Esophagus squamous epithelium (tissue), 5 donors: ENCODE measurements around the gene KCNMA1. TPM values are rescaled to one million over a fixed set of nuclear protein-coding genes. Genes with fewer than 3 reads are reported as not detected.

Experiments used
- DNase-seq: peaks from one replicate; lab custom pipeline; 2025; lab: John Stamatoyannopoulos, UW
- H3K27ac ChIP-seq, 4 donors: fragments of 200-600 bp; sonication (generic); one replicate each; pipeline ENCODE4 v1.5.1; 2016 to 2019; ENCODE audit warnings: mild to moderate bottlenecking in 1 of 4
- H3K27me3 ChIP-seq, 4 donors: fragments of 200-600 bp; sonication (generic); 1 replicate in 3 of 4; 2 replicates in 1 of 4; pipeline versions ENCODE4 v1.5.1 to v1.6.0; 2017 to 2021; ENCODE audit warnings: antibody characterized with exemption in 1 of 4
- H3K36me3 ChIP-seq, 3 donors: fragments of 200-600 bp; sonication (generic); one replicate each; pipeline ENCODE4 v1.5.1; 2016 to 2019
- H3K4me1 ChIP-seq, 3 donors: fragments of 200-600 bp; sonication (generic); one replicate each; pipeline ENCODE4 v1.5.1; 2017 to 2019
- H3K4me3 ChIP-seq, 4 donors: fragments of 200-600 bp; sonication (generic); 1 replicate in 3 of 4; 2 replicates in 1 of 4; pipeline ENCODE4 v1.5.1; 2016 to 2019; ENCODE audit warnings: mild to moderate bottlenecking in 2 of 4, moderate library complexity in 1 of 4
- H3K9me3 ChIP-seq, 3 donors: fragments of 200-600 bp; sonication (generic); one replicate each; pipeline ENCODE4 v1.5.1; 2016 to 2019
- CTCF ChIP-seq, 6 experiments: fragments of 450-650 bp in 4 of 6; fragments of 200-600 bp in 2 of 6; sonication (generic) in 2 of 6; IDR thresholded peaks; one replicate each; pipeline ENCODE4 v1.5.1; 2016 to 2019; ENCODE audit warnings: antibody characterized with exemption in 6 of 6, mild to moderate bottlenecking in 4 of 6, moderate library complexity in 4 of 6
- POLR2A ChIP-seq, 4 donors: fragments of 450-650 bp; IDR thresholded peaks; one replicate each; pipeline ENCODE4 v1.6.1; 2017; ENCODE audit warnings: antibody characterized with exemption in 4 of 4, mild to moderate bottlenecking in 4 of 4, moderate library complexity in 3 of 4
- WGBS, 2 donors: methylation state at CpG; one replicate each; pipeline ENCODE4 v1.1.5; 2018; 5-methylcytosine and 5-hydroxymethylcytosine counted together
- intact Hi-C: fragments of 100-400 bp; cut with DNase I; formaldehyde crosslinking; loops from one replicate; pipeline ENCODE4 v1.15.0; 2022
- total RNA-seq, 4 donors: library from RNA; depleted of rRNA; stranded (reverse); fragments of >200 nt; gene quantifications; one replicate each; pipeline ENCODE4 v1.1.0, GENCODE V29; 2016
- donor health status: DM: yes; HTN: yes; CAD: no.

Gene KCNMA1
- total RNA-seq, 4 donors from 2014 or later = 7.5 to 74.2 (median 18.0) TPM

DNA sequence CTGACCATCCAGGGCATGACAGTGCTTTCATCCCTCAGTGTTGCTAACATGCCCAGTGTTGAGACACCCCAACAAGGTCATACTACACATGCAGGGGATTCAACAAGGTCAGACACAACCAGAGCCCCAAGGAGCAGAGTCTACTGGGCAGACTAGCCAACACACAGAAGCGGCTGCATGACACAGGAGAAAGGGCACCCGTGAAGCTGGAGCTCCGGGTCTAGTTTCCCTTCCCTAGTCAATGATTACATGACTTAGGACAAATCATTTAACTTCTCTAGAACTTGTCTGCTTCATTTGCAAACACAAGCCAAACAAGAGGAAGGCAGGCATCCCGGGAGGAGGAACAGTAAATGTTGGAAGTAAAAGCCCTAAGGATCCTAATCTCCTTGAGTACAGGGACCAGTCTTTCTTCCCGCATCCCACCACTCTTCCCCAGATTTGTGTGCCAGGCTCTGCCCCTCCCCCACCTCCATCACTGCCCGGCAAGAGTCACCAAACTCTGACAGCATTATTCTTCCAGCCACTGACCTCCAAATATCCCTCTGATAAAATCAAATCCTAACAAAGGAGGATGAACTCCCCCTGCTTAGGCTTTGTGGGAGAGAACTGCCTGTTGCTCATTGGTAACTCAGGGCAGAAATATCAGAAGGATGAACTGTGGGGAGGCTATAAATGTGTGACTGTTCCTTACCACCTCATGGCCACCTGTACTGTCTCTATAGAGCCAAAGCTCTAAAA is 104.3 kb downstream of the KCNMA1 start:
- no peak overlapping the region for H3K4me3 ChIP-seq
- H3K27ac ChIP-seq = peak overlapping the region in 3 of 4 donors; percentile 23 to 73 (median 51)
- no peak for DNase-seq
- H3K27me3 ChIP-seq = no peaks in the 10 kb centered on the region
- no peaks in the 10 kb centered on the region for H3K9me3 ChIP-seq
- H3K36me3 ChIP-seq = no peaks in the 10 kb centered on the region
- peaks cover 0 to 33% (median 16%) of the 10 kb centered on the region in 3 donors for H3K4me1 ChIP-seq
- 74 to 84% methylated on average over 6 of the region's 6 CpGs for WGBS, 2 donors
- TF ChIP-seq POLR2A (IDR thresholded peaks at IDR 0.05) (no peak), CTCF (IDR thresholded peaks at IDR 0.05) (no peak)
- intact Hi-C loops = no loop called here

- Histone ChIP-seq H3K9me3 (no peaks in the 10 kb centered on the region), H3K36me3 (no peaks in the 10 kb centered on the region), H3K4me3 (no peak overlapping the region), H3K27me3 (no peaks in the 10 kb centered on the region), H3K27ac (peak overlapping the region in 3 of 4 donors; percentile 7 to 62 (median 51)), H3K4me1 (peaks cover 0 to 28% (median 16%) of the 10 kb centered on the region in 3 donors)
- DNase-seq = no peak
- intact Hi-C loops = no loop called here
- TF ChIP-seq CTCF (IDR thresholded peaks at IDR 0.05) (no peak), POLR2A (IDR thresholded peaks at IDR 0.05) (no peak)
- 56 to 64% methylated on average over 12 of the region's 12 CpGs for WGBS, 2 donors
These were observed 105.5 kb downstream of the KCNMA1 start for GRCh38 chr10:77532068-77532467.

DNA sequence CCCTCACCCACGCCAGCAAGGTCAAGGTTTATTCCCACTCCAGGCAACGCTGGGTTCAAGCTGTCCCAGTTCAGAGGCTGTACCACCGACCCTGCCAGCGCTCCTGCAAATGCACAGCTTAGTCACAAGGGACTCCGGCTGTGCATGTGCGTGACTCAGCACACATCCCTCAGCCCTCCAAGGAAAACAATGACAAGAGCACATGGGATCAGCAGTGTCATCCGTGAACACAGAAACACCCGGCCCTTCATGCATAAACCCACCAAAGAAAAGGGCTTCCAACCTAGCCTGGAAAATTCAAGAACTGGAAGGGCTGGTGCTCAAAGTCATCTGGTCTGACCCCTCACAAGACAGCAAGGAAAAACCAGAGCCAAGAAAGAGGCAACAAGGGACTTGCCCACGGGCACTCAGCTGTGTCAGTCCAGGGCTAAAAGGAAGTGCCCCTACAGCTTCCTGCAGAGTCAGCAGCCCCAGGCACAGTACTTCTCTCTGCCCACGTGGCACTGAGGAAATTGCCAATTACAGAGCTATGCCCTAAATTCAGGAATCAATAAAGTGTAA is 106.1 kb downstream of the KCNMA1 start:
- no peaks in the 10 kb centered on the region for H3K36me3 ChIP-seq
- TF ChIP-seq POLR2A (IDR thresholded peaks at IDR 0.05) = no peak
- TF ChIP-seq CTCF (IDR thresholded peaks at IDR 0.05) = no peak
- DNase-seq = no peak
- H3K27me3 ChIP-seq = no peaks in the 10 kb centered on the region
- WGBS, 2 donors = 8 to 19% methylated on average over 4 to 6 of the region's 10 CpGs
- intact Hi-C loops = no loop called here
- H3K4me3 ChIP-seq = no peak overlapping the region
- H3K9me3 ChIP-seq = no peaks in the 10 kb centered on the region
- peaks cover 0 to 28% (median 16%) of the 10 kb centered on the region in 3 donors for H3K4me1 ChIP-seq
- H3K27ac ChIP-seq = peak overlapping the region in 3 of 4 donors; percentile 17 to 76 (median 62)

- H3K27ac ChIP-seq = peak overlapping the region in 1 of 4 donors; percentile 17
- H3K4me1 ChIP-seq = peaks cover 0 to 28% (median 16%) of the 10 kb centered on the region in 3 donors
- 78 to 100% methylated on average over 2 to 3 of the region's 3 CpGs for WGBS, 2 donors
- no peak for DNase-seq
- TF ChIP-seq POLR2A (IDR thresholded peaks at IDR 0.05) (no peak), CTCF (IDR thresholded peaks at IDR 0.05) (no peak)
- H3K9me3 ChIP-seq = no peaks in the 10 kb centered on the region
- intact Hi-C loops = no loop called here
- H3K36me3 ChIP-seq = no peaks in the 10 kb centered on the region
- no peak overlapping the region for H3K4me3 ChIP-seq
- no peaks in the 10 kb centered on the region for H3K27me3 ChIP-seq
These were observed 107.6 kb downstream of the KCNMA1 start for GRCh38 chr10:77530011-77530410.

DNA sequence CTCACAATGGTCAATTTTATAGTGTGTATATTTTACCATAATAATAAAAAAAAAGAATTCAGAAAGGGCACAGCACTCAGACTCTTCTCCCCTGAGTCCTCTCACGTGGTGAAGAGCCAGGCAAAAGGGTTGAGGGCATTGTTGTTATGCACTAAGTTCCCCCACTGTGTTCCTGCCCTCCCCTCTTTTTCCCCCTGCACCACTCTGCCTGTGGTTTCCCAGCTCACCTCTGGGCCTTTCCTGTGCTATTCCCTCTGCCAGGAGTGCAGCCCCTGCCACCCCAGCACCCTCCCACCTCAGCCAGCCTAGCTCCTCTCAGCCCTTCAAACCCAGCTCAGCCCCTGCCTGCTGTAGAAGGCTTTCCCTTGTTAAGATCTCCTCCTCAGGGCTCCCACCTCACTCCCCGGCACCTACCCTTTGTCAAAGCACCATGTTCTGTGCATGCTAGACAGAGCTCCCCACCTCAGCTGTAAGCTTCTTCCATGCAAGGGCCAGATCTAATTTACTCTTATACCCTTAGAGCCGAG is 108.5 kb downstream of the KCNMA1 start:
- intact Hi-C loops = no loop called here
- 56 to 76% methylated on average over 2 to 3 of the region's 3 CpGs for WGBS, 2 donors
- Histone ChIP-seq H3K27me3 (no peaks in the 10 kb centered on the region), H3K36me3 (no peaks in the 10 kb centered on the region), H3K27ac (peak overlapping the region in 1 of 4 donors; percentile 28), H3K4me1 (peaks cover 0 to 27% (median 16%) of the 10 kb centered on the region in 3 donors), H3K4me3 (no peak overlapping the region), H3K9me3 (no peaks in the 10 kb centered on the region)
- DNase-seq = no peak
- no peak for TF ChIP-seq CTCF (IDR thresholded peaks at IDR 0.05)
- TF ChIP-seq POLR2A (IDR thresholded peaks at IDR 0.05) = no peak
